HG03095 (cell line): ENCODE measurements around the gene SNX19.

ENCODE experiments used
- ATAC-seq: cut with Tn5 transposase; IDR thresholded peaks from one replicate; pipeline ENCODE4 v1.9.1; 2021; ENCODE audit warnings: moderate library complexity; ENCODE audit not compliant: unreplicated experiment

Gene SNX19

GRCh38 chr11:130908061-130908460, 8.2 kb downstream of the SNX19 start:
- ATAC-seq = no peak

- ATAC-seq = no peak
Measured at GRCh38 chr11:130907229-130907628, 9.1 kb downstream of the SNX19 start.

GRCh38 chr11:130906616-130907015, 9.7 kb downstream of the SNX19 start:
- ATAC-seq = no peak

GRCh38 chr11:130905512-130905911, 10.8 kb downstream of the SNX19 start:
- ATAC-seq = no peak

- no peak for ATAC-seq
Measured at GRCh38 chr11:130904380-130904779, 11.9 kb downstream of the SNX19 start.

GRCh38 chr11:130902380-130902779, 13.9 kb downstream of the SNX19 start:
- no peak for ATAC-seq

- ATAC-seq = no peak
Measured at GRCh38 chr11:130899106-130899505, 17.2 kb downstream of the SNX19 start.

- no peak for ATAC-seq
Measured at GRCh38 chr11:130897262-130898182, 18.8 kb downstream of the SNX19 start.

GRCh38 chr11:130894322-130895025, 21.8 kb downstream of the SNX19 start:
- ATAC-seq = peak; percentile 78

- ATAC-seq = no peak
Measured at GRCh38 chr11:130892861-130893260, 23.4 kb downstream of the SNX19 start.

GRCh38 chr11:130891326-130891725, 25.0 kb downstream of the SNX19 start:
- ATAC-seq = no peak

- ATAC-seq = no peak
Measured at GRCh38 chr11:130890039-130890745, 26.1 kb downstream of the SNX19 start.

GRCh38 chr11:130888790-130889189, 27.5 kb downstream of the SNX19 start:
- no peak for ATAC-seq

- no peak for ATAC-seq
Measured at GRCh38 chr11:130886704-130887103, 29.6 kb downstream of the SNX19 start.

- no peak for ATAC-seq
Measured at GRCh38 chr11:130882138-130882551, 34.1 kb downstream of the SNX19 start.

- no peak for ATAC-seq
Measured at GRCh38 chr11:130881475-130882137, 34.7 kb downstream of the SNX19 start.

GRCh38 chr11:130879836-130880235, 36.4 kb downstream of the SNX19 start:
- no peak for ATAC-seq

GRCh38 chr11:130876931-130877915, 39.1 kb downstream of the SNX19 start:
- no peak for ATAC-seq

GRCh38 chr11:130876100-130876499, 40.2 kb downstream of the SNX19 start:
- no peak for ATAC-seq
